SK-N-SH (cell line): ENCODE measurements around the gene TNFRSF1A.

Experiments
- CTCF ChIP-seq: fragments of 200-600 bp; sonication (generic); IDR thresholded peaks from 2 replicates; pipeline ENCODE4 v1.6.1; 2017; ENCODE audit warnings: antibody characterized with exemption, mild to moderate bottlenecking, moderate library complexity
- EZH2phosphoT487 ChIP-seq: fragments of 200-600 bp; sonication (generic); IDR thresholded peaks from 2 replicates; pipeline ENCODE4 v1.6.1; 2017; ENCODE audit warnings: low read depth, mixed run types, mild to moderate bottlenecking, antibody characterized with exemption, moderate library complexity, borderline replicate concordance
- FOXM1 ChIP-seq: IDR thresholded peaks from 2 replicates; pipeline ENCODE4 v1.4.0; 2012; ENCODE audit warnings: low read depth, mild to moderate bottlenecking
- GABPA ChIP-seq: IDR thresholded peaks from 2 replicates; pipeline ENCODE4 v1.4.0; 2012; ENCODE audit warnings: low read depth, mild to moderate bottlenecking
- JUND ChIP-seq: IDR thresholded peaks from 2 replicates; pipeline ENCODE4 v1.4.0; 2012
- MXI1 ChIP-seq: IDR thresholded peaks from 2 replicates; pipeline ENCODE4 v1.6.1; 2012; ENCODE audit warnings: mild to moderate bottlenecking, low read depth, low read length, improper control_type of control experiment
- POLR2AphosphoS5 ChIP-seq: IDR thresholded peaks from 2 replicates; pipeline ENCODE4 v1.6.1; 2012; ENCODE audit warnings: low read depth, low read length
- RAD21 ChIP-seq: IDR thresholded peaks from 2 replicates; pipeline ENCODE4 v1.6.1; 2012; ENCODE audit warnings: mild to moderate bottlenecking, low read length
- SMC3 ChIP-seq: IDR thresholded peaks from 2 replicates; pipeline ENCODE4 v1.6.1; 2012; ENCODE audit warnings: low read depth, low read length, improper control_type of control experiment
- USF1 ChIP-seq: IDR thresholded peaks from 2 replicates; pipeline ENCODE4 v1.4.0; 2012; ENCODE audit warnings: low read depth, borderline replicate concordance
- USF2 ChIP-seq: fragments of 150-350 bp; IDR thresholded peaks from 2 replicates; pipeline ENCODE4 v1.6.1; 2017; ENCODE audit warnings: antibody characterized with exemption, low read length, low read depth, borderline replicate concordance

GRCh38 chr12:6312529-6313325 is 29.1 kb downstream of the TNFRSF1A start:
- no peak for TF ChIP-seq CTCF
- TF ChIP-seq EZH2phosphoT487: no peak
- TF ChIP-seq USF1: no peak
- TF ChIP-seq MXI1: no peak
- no peak for TF ChIP-seq USF2
- no peak for TF ChIP-seq SMC3
- no peak for TF ChIP-seq GABPA
- no peak for TF ChIP-seq FOXM1
- TF ChIP-seq RAD21: no peak
- TF ChIP-seq JUND: no peak
- no peak for TF ChIP-seq POLR2AphosphoS5
